Uterus (tissue), 2 donors: Measurements from ENCODE around the gene DLX4.

Source experiments
- CTCF ChIP-seq, 4 experiments: fragments of 200-600 bp in 2 of 4; fragments of 450-650 bp in 2 of 4; sonication (generic) in 2 of 4; IDR thresholded peaks; one replicate each; pipeline ENCODE4 v1.5.1; 2016 to 2019; ENCODE audit warnings: antibody characterized with exemption in 4 of 4, mild to moderate bottlenecking in 2 of 4, moderate library complexity in 1 of 4
- POLR2A ChIP-seq, 2 donors: fragments of 450-650 bp; IDR thresholded peaks; one replicate each; pipeline ENCODE4 v1.6.1; 2016; ENCODE audit warnings: antibody characterized with exemption in 2 of 2, mild to moderate bottlenecking in 1 of 2, moderate library complexity in 1 of 2

- TF ChIP-seq CTCF (IDR thresholded peaks at IDR 0.05) (no peak), POLR2A (IDR thresholded peaks at IDR 0.05) (no peak)
Measured at GRCh38 chr17:49928126-49928800, 40.7 kb upstream of the DLX4 start.
